AG10803 (cell line): ENCODE data around the gene ALKBH4.
"Not testable (repeated sequence)": the region's sequence is repeated elsewhere in the genome, so short reads cannot be mapped to it uniquely, and the experiment has no call there.

ENCODE experiments used
- DNase-seq: peaks from one replicate; pipeline ENCODE4 v3.0.0; 2010; ENCODE audit warnings: low read depth
- H3K4me3 ChIP-seq: 2 replicates; pipeline ENCODE4 v1.5.1; 2011; ENCODE audit warnings: mild to moderate bottlenecking, low read length, control low read depth
- TF ChIP-seq, protein P1 (sequence below): conservative IDR thresholded peaks from 2 replicates; pipeline ENCODE4 v1.5.1; 2011; ENCODE audit warnings: mild to moderate bottlenecking, low read length, control low read depth, inconsistent platforms

The ALKBH4 gene

DNA sequence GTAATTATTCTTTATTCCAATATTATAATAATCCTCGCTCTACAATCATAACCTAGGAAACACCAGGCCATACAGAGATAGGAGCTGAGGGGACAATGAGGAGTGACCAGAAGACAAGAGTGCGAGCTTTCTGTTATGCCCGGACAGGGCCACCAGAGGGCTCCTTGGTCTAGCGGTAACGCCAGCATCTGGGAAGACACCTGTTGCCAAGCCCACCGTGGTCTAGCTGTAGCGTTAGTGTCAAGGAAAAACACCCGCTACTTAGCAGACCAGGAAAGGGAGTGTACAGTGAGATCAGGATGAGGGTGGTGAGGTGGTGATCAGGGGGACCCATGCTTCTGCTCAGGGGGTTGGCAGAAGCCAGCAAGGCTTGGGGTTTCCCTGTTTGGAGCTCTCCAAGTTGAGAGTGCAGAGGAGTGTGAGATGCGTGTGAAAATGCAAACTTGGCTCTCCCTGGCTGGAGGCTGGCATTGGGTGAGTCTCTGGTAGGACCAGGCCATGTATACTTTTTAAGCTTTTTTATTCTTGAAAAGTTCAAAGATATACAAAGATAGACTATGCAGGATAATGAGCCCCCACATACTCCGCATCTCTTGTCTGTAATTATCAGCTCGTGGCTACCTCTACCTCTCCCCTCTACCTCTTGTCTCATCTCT, 15.4 kb upstream of the ALKBH4 start:
- not testable (repeated sequence) for H3K4me3 ChIP-seq, DNase-seq
- TF ChIP-seq, protein P1, sequence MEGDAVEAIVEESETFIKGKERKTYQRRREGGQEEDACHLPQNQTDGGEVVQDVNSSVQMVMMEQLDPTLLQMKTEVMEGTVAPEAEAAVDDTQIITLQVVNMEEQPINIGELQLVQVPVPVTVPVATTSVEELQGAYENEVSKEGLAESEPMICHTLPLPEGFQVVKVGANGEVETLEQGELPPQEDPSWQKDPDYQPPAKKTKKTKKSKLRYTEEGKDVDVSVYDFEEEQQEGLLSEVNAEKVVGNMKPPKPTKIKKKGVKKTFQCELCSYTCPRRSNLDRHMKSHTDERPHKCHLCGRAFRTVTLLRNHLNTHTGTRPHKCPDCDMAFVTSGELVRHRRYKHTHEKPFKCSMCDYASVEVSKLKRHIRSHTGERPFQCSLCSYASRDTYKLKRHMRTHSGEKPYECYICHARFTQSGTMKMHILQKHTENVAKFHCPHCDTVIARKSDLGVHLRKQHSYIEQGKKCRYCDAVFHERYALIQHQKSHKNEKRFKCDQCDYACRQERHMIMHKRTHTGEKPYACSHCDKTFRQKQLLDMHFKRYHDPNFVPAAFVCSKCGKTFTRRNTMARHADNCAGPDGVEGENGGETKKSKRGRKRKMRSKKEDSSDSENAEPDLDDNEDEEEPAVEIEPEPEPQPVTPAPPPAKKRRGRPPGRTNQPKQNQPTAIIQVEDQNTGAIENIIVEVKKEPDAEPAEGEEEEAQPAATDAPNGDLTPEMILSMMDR = peak; percentile 33

DNA sequence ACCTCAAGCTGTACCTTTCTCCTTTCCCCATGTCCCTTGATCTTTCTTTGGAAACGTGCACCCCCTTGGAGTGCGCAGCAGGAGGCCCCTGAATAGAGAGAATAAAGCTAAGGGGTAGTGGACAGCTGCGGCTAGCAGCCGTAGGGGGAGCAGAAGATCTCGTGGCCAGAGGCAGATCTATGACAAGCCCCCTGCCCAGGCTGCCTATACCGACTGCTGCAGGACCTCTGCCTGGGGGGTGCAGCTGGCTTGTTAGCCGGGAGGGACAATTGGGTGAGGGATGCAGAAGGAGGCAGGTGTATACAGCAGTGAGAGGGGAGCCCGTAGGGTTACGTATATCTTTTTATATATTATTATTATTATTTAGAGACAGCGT, 14.5 kb upstream of the ALKBH4 start:
- DNase-seq, H3K4me3 ChIP-seq: not testable (repeated sequence)

DNA sequence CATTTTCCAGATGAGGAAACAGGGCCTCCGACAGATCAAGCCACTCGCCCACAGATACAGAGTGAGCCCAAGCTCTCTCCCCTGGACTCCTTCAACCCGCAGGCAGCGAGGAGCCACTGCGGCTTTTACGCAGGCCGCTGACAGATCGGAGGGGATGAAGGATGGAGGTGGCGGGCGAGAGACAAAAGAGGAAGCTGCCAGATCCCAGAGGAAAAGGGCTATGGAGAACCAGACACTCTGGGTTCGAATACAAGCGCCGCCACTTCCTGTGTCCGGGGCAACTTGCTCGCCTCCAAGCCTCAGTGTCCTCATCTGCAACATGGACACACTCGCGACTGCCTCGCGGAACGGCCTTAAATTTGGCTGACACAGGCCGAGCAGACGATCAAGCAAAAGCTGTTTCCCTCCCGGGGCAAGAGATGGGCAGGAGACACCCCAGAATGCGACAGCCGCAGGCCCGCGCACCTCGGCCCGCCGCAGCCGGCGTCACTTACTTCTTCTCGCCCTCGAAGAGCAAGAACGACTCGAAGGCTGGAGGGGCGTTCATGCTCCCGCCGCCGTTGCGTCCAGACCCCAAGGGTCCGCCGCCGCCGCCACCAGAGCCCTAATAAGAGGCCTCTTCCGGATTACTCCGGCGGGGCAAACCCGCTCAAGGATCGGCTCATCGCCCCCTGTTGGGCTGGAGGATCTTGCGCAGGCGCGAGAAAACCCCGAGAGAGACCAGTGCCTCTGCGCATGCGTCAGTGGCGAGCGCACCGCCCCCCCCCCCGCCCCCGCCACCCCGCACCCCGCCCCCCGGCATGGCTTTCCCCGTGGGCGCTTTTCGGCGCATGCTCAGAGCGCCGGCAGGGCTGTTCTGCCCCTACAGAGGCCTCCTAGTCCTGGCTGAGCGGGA, 13.9 kb upstream of the ALKBH4 start, which contains the start of gene POLR2J:
POLR2J (minus strand) TSS at position 609 of the 895 bp plus-strand sequence; CDS start at position 547, 62 bp downstream.
- peak; percentile 46 for DNase-seq
- peak within 1 kb of the TSS; percentile 47 for H3K4me3 ChIP-seq

DNA sequence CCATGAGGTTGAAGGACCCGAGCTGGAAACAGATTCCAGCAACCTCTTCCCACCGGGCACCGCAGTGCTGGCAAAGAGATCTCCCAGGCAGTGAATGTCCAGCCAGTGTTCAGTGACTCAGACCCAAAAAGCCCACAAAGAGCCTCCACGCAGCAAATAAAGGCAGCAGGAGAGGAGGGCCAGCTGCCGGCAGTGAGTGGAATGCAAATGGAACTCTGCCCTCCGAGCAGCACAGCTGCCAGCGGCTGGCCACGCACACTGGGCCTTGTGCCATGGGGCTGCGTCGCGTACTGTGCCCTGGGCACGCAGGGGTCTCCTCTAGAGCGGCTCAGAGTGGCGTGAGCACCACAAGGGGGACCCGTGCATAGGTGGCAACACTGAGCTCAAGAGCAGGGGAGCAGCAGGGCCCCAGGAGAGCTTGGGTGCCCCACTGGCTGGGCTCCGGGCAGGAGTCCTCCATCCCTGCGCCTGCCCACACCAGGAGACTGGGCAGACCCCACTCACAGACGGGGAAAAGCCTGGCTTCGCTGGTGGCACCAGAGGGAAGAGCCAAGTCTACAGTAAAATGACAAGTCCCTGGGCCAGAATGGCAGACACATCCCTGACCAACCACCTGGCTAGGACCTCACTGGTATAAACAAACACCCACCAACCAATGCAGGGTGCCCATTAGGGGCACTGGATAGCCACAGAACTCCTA, 10.2 kb upstream of the ALKBH4 start:
- not testable (repeated sequence) for H3K4me3 ChIP-seq, DNase-seq

DNA sequence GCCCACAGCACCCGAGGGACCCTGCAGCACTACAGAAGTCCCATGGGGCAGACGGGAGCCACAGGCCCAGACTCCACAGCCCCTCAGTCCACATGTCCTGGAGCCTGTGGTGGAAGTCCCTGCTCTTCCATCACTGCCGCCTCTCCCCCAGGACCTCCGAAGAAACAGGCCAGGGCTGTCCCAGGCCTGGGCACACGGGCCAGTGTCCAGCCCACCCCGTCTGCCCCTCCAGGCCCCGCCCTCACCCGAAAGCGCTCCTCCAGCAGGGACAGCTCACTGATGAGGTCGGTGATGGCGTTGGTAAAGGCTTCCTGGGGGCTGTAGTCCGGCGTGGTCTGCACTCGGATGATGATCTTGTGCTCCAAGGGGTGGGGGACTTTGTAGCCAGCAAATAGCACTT, 9.5 kb upstream of the ALKBH4 start:
- not testable (repeated sequence) for H3K4me3 ChIP-seq, DNase-seq

DNA sequence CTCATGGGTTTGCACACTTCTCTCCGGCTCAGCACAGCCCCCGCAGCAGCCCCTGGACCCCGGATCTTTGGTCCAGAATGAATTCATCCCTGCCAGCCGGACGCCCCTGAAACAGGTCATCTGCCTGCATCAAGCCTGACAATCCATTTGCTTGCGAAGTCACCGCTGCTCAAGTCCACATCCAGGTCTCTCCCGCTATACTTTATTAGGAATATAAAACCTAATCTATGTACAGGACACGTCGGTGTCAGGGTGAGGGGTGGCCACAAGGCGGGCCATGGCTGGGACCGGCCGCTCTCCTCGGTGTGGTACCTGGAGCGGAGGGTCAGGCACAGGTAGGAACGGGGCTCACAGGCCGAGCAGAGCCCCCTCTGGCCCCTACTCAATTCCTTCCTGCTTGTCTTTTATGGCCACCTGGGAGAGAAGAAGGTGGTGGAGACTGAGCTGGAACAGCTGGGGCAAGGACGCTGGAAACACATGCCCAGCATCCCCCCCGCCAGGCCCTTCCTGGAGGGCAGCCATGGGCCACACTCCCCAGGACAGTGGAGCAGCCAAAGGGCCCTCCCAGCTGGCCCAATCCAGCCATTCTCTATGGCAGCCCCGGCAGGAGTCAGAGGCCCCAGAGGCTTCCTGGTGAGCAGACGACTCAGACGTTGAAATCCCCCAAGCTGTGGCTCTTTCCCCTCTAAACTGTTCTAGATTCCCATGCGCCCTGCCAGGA, 8.8 kb upstream of the ALKBH4 start:
- TF ChIP-seq, protein P1 = no peak
- DNase-seq = no peak

DNA sequence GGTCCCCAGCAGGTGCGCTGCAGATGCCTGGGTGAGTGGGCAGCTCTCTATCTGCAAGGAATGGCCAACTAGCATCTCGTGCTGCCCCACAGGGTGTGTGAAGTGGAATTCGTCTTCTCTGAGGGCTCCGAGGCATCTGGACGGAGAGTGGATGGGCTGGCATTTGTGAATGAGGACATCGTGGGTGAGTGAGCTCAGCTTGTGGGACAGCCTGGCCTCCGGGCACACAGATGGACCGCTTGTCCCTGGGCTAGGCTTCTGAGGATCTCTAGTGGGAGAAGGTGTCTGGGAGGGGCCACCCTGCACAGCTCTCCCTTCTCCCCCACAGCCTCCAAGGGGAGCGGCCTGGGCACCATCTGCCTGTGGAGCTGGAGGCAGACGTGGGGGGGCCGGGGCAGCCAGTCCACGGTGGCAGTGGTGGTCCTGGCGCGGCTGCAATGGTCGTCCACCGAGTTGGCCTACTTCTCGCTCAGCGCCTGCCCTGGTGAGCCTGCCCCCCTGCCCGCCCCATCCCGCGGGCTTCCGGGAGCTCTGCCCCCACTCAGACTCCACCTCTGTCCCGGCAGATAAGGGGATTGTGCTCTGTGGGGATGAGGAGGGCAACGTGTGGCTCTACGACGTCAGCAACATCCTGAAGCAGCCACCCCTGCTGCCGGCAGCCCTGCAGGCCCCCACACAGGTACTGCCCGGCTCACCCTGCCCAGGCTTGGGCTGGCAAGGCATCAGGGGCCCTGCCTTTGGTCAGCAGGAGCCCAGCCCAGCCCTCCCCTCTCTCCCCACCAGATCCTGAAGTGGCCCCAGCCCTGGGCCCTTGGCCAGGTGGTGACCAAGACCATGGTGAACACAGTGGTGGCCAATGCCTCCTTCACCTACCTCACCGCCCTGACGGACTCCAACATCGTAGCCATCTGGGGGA, 7.7 kb upstream of the ALKBH4 start:
- no peak for DNase-seq
- H3K4me3 ChIP-seq = no peak overlapping the region
- TF ChIP-seq, protein P1 = no peak

More for the DNA sequence above, 8.8 kb upstream of the ALKBH4 start:
- H3K4me3 ChIP-seq = no peak overlapping the region

DNA sequence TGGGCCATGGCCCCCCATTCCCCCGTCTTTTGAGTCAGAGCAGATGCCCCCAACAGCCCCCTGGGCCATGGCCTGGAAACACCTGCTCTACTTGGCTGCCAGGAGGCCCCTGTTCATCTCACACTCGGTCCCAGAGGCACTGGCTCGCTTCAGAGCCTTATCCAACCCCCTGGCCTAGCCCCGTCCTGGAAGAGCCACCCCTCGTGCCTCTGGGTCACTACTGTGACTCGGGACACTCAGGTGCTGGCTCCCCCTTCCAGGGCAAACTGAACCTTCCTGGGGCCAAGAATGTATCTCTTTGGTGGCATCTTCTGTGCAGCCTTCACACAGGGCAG, 7.1 kb upstream of the ALKBH4 start:
- DNase-seq = no peak
- TF ChIP-seq, protein P1 = no peak

More for the DNA sequence above, 7.1 kb upstream of the ALKBH4 start:
- H3K4me3 ChIP-seq = no peak overlapping the region
